SU-DHL-6 (cell line): Measurements from ENCODE around the gene ATP2B2.

Experiments
- EZH2phosphoT487 ChIP-seq: fragments of 200-600 bp; sonication (generic), shearing (Covaris generic); conservative IDR thresholded peaks from 2 replicates; pipeline ENCODE4 v1.6.1; 2018; ENCODE audit warnings: mild to moderate bottlenecking, antibody characterized with exemption, low read length, moderate library complexity, mixed read lengths
- TF ChIP-seq, protein P1 (sequence below): fragments of 200-600 bp; sonication (generic); IDR thresholded peaks from one replicate; pipeline ENCODE4 v1.5.1; 2017; ENCODE audit warnings: antibody characterized with exemption, mild to moderate bottlenecking, low read length, moderate library complexity; ENCODE audit not compliant: insufficient read depth, poor library complexity, severe bottlenecking

DNA sequence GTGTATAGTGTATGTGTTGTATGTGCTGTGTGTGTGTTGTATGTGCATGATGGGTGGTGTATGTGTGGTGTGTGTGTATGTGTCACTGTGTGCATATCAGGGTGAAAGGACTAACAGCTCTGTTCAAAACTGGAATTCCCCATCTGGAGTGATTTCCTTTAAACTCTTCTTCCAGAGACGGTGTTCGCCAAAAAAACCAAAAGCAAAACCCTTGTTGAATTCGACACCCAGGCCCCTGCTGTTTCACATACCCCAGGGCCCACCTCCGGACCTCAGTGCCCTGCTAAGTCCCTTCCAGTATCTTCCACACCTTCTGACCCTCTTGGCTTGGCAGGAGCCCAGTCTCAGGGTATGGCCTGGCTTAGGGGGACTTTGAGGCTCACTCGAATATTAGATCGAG, 139.6 kb downstream of the ATP2B2 start:
- TF ChIP-seq, protein P1, sequence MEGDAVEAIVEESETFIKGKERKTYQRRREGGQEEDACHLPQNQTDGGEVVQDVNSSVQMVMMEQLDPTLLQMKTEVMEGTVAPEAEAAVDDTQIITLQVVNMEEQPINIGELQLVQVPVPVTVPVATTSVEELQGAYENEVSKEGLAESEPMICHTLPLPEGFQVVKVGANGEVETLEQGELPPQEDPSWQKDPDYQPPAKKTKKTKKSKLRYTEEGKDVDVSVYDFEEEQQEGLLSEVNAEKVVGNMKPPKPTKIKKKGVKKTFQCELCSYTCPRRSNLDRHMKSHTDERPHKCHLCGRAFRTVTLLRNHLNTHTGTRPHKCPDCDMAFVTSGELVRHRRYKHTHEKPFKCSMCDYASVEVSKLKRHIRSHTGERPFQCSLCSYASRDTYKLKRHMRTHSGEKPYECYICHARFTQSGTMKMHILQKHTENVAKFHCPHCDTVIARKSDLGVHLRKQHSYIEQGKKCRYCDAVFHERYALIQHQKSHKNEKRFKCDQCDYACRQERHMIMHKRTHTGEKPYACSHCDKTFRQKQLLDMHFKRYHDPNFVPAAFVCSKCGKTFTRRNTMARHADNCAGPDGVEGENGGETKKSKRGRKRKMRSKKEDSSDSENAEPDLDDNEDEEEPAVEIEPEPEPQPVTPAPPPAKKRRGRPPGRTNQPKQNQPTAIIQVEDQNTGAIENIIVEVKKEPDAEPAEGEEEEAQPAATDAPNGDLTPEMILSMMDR, result no peak
- no peak for TF ChIP-seq EZH2phosphoT487
